ENCODE results near the gene ART3.

GRCh38 chr4:76156635-76157034 lies 82.1 kb downstream of the ART3 start:
- TF ChIP-seq POLR2AphosphoS5 (IDR thresholded peaks at IDR 0.05; ENCODE audit: low read depth, low read length) (no peak), TAF1 (IDR thresholded peaks at IDR 0.05; ENCODE audit: borderline replicate concordance, insufficient read depth, low read length) (no peak), SIN3A (IDR thresholded peaks at IDR 0.05; ENCODE audit: borderline replicate concordance, insufficient read depth, low read length) (no peak)
